ENCODE data around the gene ARSI. TPM values are rescaled to one million over a fixed set of nuclear protein-coding genes. Genes with fewer than 3 reads are reported as not detected.

The ARSI gene
- polyA plus RNA-seq, 2 of the 4 experiments (the other 2 are of a cell fraction), result 2.9 to 22.0 TPM

DNA sequence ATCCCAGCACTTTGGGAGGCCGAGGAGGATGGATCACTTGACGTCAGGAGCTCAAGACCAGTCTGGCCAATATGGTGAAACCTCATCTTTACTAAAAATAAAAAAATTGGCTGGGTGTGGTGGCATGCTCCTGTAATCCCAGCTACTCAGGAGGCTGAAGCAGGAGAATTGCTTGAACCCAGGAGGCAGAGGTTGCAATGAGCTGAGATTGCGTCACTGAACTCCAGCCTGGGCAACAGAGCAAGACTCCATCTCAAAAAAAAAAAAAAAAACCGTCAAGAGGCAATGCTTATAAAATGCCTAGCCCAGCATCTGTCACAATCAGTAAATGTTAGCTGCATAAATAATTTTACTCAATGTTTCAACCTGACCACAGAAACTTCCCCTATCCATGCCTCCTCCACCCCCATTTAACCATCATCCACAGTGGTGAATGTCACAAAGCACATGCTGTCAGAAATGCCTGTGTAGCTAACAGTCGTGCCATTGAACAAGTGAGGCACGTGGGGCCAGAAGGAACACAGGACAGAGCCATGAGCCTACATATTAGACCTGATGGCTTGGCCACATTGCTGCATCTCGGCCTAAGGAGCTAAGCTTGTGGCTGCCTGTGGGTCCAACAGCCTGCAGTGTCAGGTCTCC is 38.0 kb upstream of the ARSI start:
- no peak for FAIRE-seq
- no peak for ATAC-seq
- H3K4me1 ChIP-seq, result peaks cover 5% of the 10 kb centered on the region; the same call in 1 of the 3 replicates
- no peak overlapping the region for H3K4me2 ChIP-seq
- ChIA-PET POLR2A (no interaction called here), CTCF (interaction anchor here (2.5 to 5.7 kb wide), 2 partner anchors 10 to 68 kb away, joined by 9 to 56 read pairs; no protein-coding TSS in a partner anchor)
- 89% methylated on average over 7 of the region's 7 CpGs for WGBS (ENCODE audit: missing lambda C conversion rate)
- H3K4me3 ChIP-seq, result no peak overlapping the region
- H3K9me3 ChIP-seq, result no peaks in the 10 kb centered on the region
- DNase-seq (ENCODE audit: low read depth in 1 of 2, low spot score in 1 of 2), result no peak
- TF ChIP-seq CBX2 (IDR thresholded peaks at IDR 0.05; ENCODE audit: borderline replicate concordance, low read depth) (no peak), NPAS2 (CRISPR knock-in tag; IDR thresholded peaks at IDR 0.05; ENCODE audit: borderline replicate concordance) (no peak), ZC3H11A (IDR thresholded peaks at IDR 0.05) (no peak), GATA3 (IDR thresholded peaks at IDR 0.05; ENCODE audit: borderline replicate concordance) (no peak), CHD2 (IDR thresholded peaks at IDR 0.05; ENCODE audit: low read length, partially characterized antibody) (no peak), HOXB13 (CRISPR knock-in tag; IDR thresholded peaks at IDR 0.05; ENCODE audit: low read depth) (no peak), EP300 (IDR thresholded peaks at IDR 0.05) (no peak), REST (IDR thresholded peaks at IDR 0.05) (no peak), RCOR1 (IDR thresholded peaks at IDR 0.05; ENCODE audit: low read depth, low read length) (no peak), EHMT2 (IDR thresholded peaks at IDR 0.05; ENCODE audit: low read depth) (no peak), HOXA7 (CRISPR knock-in tag; IDR thresholded peaks at IDR 0.05) (no peak), SMC3 (IDR thresholded peaks at IDR 0.05) (no peak), E2F6 (IDR thresholded peaks at IDR 0.05; ENCODE audit: borderline replicate concordance, low read depth) (no peak), TFCP2L1 (CRISPR knock-in tag; IDR thresholded peaks at IDR 0.05) (no peak), ESRRA (IDR thresholded peaks at IDR 0.05; ENCODE audit: borderline replicate concordance, low read length) (no peak), MAX (IDR thresholded peaks at IDR 0.05) (no peak), HMGXB4 (CRISPR knock-in tag; IDR thresholded peaks at IDR 0.05; ENCODE audit: borderline replicate concordance) (no peak), HDAC2 (IDR thresholded peaks at IDR 0.05) (no peak), MAFK (IDR thresholded peaks at IDR 0.05; ENCODE audit: partially characterized antibody) (no peak)
- TF ChIP-seq, protein P1, sequence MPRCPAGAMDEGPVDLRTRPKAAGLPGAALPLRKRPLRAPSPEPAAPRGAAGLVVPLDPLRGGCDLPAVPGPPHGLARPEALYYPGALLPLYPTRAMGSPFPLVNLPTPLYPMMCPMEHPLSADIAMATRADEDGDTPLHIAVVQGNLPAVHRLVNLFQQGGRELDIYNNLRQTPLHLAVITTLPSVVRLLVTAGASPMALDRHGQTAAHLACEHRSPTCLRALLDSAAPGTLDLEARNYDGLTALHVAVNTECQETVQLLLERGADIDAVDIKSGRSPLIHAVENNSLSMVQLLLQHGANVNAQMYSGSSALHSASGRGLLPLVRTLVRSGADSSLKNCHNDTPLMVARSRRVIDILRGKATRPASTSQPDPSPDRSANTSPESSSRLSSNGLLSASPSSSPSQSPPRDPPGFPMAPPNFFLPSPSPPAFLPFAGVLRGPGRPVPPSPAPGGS (IDR thresholded peaks at IDR 0.05), result no peak
- no peak overlapping the region for H3K27ac ChIP-seq
